ENCODE measurements around the gene ABHD6.

DNA sequence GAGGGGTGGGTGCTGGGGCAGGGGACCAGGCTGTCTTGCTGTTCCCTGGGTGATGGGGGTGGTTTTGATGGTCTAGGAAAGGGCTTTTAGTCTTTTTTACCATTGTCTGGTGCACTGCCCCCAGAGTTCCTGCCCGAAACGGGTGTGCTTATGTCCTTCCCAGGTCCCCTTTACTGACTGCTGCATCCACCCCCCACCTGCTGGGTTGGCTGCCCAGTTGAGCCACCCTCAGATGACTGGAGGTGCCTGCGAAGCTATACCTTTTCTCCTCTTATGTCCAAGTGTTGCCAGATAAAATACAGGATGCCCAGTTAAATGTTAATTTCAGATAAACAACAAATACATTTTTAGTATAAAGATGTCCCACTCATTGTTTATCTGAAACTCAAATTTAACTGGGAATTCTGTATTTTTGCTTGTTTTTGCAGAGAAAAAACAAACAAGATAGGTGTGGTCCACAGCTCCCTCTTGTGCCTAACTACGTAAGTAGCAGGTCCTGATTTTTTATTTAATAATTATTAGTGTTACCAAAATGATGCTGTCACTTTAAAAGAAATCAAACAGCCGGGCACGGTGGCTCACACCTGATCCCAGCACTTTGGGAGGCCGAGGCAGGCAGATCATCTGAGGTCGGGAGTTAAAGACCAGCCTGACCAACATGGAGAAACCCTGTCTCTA, 62.4 kb downstream of the ABHD6 start:
- no peak for TF ChIP-seq POLR2A (IDR thresholded peaks at IDR 0.05)
- TF ChIP-seq, protein P1, sequence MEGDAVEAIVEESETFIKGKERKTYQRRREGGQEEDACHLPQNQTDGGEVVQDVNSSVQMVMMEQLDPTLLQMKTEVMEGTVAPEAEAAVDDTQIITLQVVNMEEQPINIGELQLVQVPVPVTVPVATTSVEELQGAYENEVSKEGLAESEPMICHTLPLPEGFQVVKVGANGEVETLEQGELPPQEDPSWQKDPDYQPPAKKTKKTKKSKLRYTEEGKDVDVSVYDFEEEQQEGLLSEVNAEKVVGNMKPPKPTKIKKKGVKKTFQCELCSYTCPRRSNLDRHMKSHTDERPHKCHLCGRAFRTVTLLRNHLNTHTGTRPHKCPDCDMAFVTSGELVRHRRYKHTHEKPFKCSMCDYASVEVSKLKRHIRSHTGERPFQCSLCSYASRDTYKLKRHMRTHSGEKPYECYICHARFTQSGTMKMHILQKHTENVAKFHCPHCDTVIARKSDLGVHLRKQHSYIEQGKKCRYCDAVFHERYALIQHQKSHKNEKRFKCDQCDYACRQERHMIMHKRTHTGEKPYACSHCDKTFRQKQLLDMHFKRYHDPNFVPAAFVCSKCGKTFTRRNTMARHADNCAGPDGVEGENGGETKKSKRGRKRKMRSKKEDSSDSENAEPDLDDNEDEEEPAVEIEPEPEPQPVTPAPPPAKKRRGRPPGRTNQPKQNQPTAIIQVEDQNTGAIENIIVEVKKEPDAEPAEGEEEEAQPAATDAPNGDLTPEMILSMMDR (IDR thresholded peaks at IDR 0.05): peak in 3 of 4 experiments; percentile 51 to 73 (median 71)
- TF ChIP-seq POLR2AphosphoS5 (IDR thresholded peaks at IDR 0.05): no peak

Measured in prostate gland (tissue), 2 donors.